ENCODE measurements around the gene IGF1R.

- no peak for TF ChIP-seq POLR2A (IDR thresholded peaks at IDR 0.05)
- no peak for TF ChIP-seq CTCF (IDR thresholded peaks at IDR 0.05)
These were observed 28.4 kb downstream of the IGF1R start for GRCh38 chr15:98676586-98677270.
